Fibroblast of peridontal ligament (primary cell): ENCODE data around the gene PEA15.

Experiments
- DNase-seq: peaks from one replicate; pipeline ENCODE4 v3.0.0-alpha.2; 2010; ENCODE audit errors: extremely low read depth

The PEA15 gene

GRCh38 chr1:160239582-160240299 is 34.6 kb downstream of the PEA15 start:
- no peak for DNase-seq

DNA sequence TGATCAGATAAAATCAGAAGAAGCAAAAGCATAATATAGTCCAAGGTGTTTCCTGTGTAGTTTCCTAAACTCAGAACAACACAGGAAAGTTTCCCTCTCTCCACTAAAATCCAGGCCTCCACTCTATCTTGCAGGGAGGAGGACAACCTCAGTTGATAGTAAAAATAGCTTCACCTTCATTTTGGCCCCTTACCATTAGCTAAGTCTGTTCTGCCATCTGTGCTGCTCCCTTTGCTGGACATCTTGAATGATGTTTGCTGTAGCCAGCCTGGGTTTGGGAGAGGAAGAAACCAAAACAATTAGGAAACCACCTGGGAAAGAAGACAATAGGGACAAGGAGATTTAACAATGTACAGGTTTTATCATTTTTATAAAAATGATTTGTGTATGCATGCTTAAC is 38.6 kb downstream of the PEA15 start:
- DNase-seq: no peak

GRCh38 chr1:160244209-160244608 is 39.0 kb downstream of the PEA15 start:
- DNase-seq: no peak

GRCh38 chr1:160245434-160245833 is 40.2 kb downstream of the PEA15 start:
- no peak for DNase-seq

- DNase-seq: no peak
Observed at GRCh38 chr1:160247053-160247452, 41.9 kb downstream of the PEA15 start.

- DNase-seq: no peak
Observed at GRCh38 chr1:160251011-160251410, 45.8 kb downstream of the PEA15 start.

DNA sequence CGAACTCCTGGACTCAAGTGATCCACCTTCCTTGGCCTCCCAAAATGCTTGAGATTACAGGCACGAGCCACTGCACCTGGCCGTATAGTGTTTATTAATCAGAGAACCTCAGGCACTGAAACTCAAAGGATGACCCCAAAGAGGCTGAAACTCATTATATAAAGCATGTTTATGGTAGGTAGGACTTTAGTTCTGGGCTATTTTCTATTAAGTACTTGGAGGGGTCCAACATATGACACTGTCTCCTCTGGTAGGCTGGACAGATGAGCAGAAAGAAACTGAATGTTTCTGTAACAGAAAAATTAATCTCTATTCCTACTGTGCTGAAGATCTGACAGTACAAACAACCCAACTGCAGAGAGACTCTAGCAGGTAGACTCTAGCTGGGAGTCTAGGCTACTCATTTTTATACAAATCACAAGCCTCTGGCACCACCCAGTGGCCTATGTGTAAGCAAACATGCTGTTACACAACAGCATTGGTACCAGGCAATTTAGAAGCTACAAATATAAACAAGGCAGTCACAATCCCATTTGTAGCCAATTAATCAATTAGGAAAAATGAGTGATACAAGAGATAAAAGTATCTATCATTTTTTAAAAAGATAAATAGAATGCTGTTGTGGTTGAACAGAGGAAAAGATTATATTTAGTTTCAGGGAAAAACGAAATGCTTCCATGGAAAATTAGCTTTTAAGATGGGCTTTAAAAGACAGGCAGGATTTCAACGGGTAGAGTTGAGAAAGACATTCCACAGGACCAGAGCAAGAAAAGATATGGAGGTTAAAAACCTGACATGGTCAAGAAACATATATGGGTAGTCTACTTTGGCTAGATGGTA is 46.7 kb downstream of the PEA15 start:
- DNase-seq: peak; percentile 83

GRCh38 chr1:160255781-160256300 is 50.7 kb downstream of the PEA15 start:
- DNase-seq: no peak

DNA sequence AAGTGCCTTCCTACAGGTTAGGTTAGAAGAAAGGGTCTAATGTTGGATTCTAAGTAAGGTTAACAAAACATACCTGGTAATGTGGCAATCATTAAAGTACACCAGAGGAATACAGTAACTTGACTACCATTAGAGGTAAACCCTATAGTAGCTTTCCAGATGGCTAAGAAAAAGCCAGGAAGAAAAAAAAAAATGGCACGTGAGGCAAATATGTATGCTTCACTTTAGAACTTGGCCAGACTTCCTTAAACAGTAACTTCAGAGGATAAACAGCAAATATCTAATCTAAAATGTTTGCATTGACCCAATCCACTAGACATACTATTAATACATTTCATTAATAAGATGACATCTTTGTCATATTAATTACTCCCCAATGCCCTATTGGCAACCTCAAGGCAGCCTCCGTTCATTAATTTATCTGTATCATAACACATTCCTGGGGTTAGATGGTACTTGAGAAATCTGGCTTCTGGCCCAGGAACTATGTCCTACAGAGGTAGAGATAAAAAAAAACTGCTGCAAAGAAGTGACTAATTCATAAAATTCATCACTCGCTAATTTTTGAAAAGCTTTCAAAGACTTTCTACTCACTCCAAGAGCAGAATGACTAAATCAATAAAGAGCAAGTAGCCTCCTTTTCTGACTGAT is 51.3 kb downstream of the PEA15 start:
- DNase-seq: peak; percentile 35

- no peak for DNase-seq
Observed at GRCh38 chr1:160257411-160258015, 52.3 kb downstream of the PEA15 start.

GRCh38 chr1:160258177-160258798 is 53.1 kb downstream of the PEA15 start:
- no peak for DNase-seq

DNA sequence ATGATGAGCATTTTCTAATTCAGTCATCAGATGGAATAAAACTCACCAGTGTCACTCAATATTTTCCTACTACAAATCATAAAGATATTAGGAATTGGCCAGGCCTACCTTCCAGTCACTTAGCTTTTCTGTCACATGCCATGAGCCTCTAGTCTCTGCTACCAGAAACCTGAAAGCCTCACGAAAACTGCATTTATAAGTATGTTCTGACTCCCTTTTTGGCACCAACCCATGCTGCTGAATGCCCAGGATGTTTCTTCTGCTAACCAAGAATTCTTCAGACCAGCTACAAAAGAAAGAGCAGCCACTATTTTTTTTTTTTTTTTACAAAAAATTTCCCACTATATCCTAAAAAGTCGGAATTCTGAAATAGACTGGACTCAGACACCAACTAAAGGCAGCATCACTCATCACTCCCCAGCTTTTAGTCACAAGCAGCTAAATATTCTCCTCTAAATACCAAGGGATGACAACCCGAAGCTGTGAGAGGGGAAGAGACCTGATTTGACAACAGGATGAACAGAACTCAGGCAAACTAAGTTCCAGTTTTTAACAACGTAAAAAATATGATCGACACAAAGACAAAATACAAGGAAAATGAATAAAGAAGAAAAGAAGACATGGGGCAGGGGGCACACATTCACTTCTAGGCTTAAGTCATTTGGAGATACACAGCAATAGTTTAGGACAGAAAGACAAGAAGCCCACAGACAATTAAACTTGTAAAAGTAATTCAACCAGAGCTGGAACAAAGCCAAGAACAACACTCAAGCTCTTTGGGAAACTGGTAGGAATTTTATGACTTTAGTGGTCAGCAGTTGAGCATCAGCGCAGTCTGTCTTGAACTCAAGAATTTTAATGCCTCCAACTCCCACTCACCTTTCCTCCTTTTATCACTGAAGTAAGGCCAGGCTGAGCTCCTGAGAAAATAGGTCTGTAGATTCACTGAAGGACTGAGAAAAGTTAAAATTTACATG is 55.5 kb downstream of the PEA15 start:
- DNase-seq: peak; percentile 92

DNA sequence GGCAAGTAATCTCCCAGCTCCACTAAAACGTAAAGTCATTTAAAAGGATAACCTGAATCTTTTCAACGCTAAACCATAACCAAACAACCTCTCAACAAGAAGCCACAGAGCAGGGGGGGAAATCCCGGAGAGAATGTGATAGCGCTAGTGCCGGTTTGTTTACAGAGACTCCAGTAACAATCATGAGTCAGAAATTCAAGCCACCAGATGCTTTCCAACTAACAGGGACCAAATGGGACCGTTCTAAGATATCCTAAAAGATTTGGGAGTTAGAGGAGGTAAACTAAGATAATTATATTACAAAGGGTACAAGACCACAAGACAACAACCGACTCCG is 56.3 kb downstream of the PEA15 start:
- peak; percentile 87 for DNase-seq

GRCh38 chr1:160261893-160262794 is 57.0 kb downstream of the PEA15 start, which contains the start of gene DCAF8:
Gene DCAF8 (minus strand): TSS chr1:160262549. CDS start chr1:160244008, 18,541 bp downstream.
- peak; percentile 96 for DNase-seq

DNA sequence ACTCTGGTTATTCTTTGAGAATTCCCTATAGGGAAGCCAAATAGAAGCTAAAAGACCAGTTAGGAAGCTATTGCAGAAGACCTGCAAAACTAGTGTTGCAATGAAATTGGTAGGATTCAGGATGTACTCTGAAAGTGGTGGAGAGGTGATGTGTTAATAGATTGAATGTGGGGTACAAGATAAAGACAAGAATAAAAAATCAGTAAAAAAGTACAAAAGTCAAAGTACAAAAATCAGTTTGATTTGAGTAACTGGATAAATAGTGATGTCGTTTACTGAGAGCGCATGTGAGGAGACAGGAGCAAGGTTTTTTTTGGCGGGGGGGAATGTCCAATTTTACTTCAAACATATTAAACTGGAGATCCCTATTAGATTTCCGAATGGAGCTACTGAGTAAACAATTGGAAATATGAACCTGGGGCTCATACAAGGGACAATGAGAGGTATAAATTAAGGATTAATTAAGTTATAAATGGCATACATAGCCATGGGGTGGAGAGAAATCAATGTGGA is 59.7 kb downstream of the PEA15 start:
- no peak for DNase-seq
